G401 (cell line): ENCODE measurements around the gene SMARCD2. TPM values are rescaled to one million over a fixed set of nuclear protein-coding genes. Genes with fewer than 3 reads are reported as not detected.
A peak's percentile ranks its signal among the peaks of the same experiment; 100 is the strongest.
"Not testable (repeated sequence)": the region's sequence is repeated elsewhere in the genome, so short reads cannot be mapped to it uniquely, and the experiment has no call there.

Experiments
- DNase-seq: peaks from one replicate; pipeline ENCODE4 v3.0.0-alpha.2; 2015; ENCODE audit warnings: low spot score
- in situ Hi-C: cut with HindIII; loops from 2 replicates; pipeline ENCODE4 v1.10.0; 2016; ENCODE audit warnings: low sequenced_read_pairs, mixed read lengths
- total RNA-seq: library from RNA; depleted of rRNA; stranded (reverse); fragments of >200 nt; shearing (Covaris generic); gene quantifications from 2 replicates; pipeline ENCODE4 v1.2.3, GENCODE V29; 2014

SMARCD2 gene
- total RNA-seq, 1 experiment from 2014 or later = 128 TPM

- in situ Hi-C loops = no loop called here
- DNase-seq = no peak
Observed at GRCh38 chr17:63855185-63855584, 12.7 kb upstream of the SMARCD2 start.

- in situ Hi-C loops = no loop called here
- DNase-seq = no peak
Observed at GRCh38 chr17:63854709-63855108, 12.2 kb upstream of the SMARCD2 start.

GRCh38 chr17:63853260-63853659 is 10.8 kb upstream of the SMARCD2 start:
- in situ Hi-C loops = no loop called here

GRCh38 chr17:63850401-63850800 is 7.9 kb upstream of the SMARCD2 start:
- no peak for DNase-seq
- in situ Hi-C loops = no loop called here

More at GRCh38 chr17:63853260-63853659, 10.8 kb upstream of the SMARCD2 start:
- DNase-seq = no peak

GRCh38 chr17:63848834-63849689 is 6.6 kb upstream of the SMARCD2 start:
- in situ Hi-C loops = no loop called here
- DNase-seq = peak; percentile 86

- DNase-seq = no peak
- in situ Hi-C loops = no loop called here
Observed at GRCh38 chr17:63847525-63848249, 5.2 kb upstream of the SMARCD2 start.

GRCh38 chr17:63845509-63845908 is 3.0 kb upstream of the SMARCD2 start:
- DNase-seq = no peak
- in situ Hi-C loops = no loop called here

- in situ Hi-C loops = no loop called here
- no peak for DNase-seq
Observed at GRCh38 chr17:63843910-63844677, 1.6 kb upstream of the SMARCD2 start.

GRCh38 chr17:63843387-63843888 is 953 bp upstream of the SMARCD2 start:
- peak; percentile 35 for DNase-seq
- in situ Hi-C loops = not testable (repeated sequence)

GRCh38 chr17:63842173-63842539 is 329 bp downstream of the SMARCD2 start:
- in situ Hi-C loops = no loop called here
- no peak for DNase-seq

GRCh38 chr17:63841350-63842172 is 924 bp downstream of the SMARCD2 start:
- peak; percentile 78 for DNase-seq
- in situ Hi-C loops = no loop called here

- in situ Hi-C loops = no loop called here
- peak; percentile 44 for DNase-seq
Observed at GRCh38 chr17:63840591-63841349, 1.7 kb downstream of the SMARCD2 start.

- peak; percentile 98 for DNase-seq
Observed at GRCh38 chr17:63838631-63839171, 3.8 kb downstream of the SMARCD2 start.

GRCh38 chr17:63837962-63838600 is 4.4 kb downstream of the SMARCD2 start:
- in situ Hi-C loops = no loop called here
- peak; percentile 56 for DNase-seq

More at GRCh38 chr17:63838631-63839171, 3.8 kb downstream of the SMARCD2 start:
- in situ Hi-C loops = no loop called here

GRCh38 chr17:63837480-63837879 is 5.0 kb downstream of the SMARCD2 start:
- DNase-seq = peak; percentile 36
- in situ Hi-C loops = no loop called here

GRCh38 chr17:63836811-63837210 is 5.7 kb downstream of the SMARCD2 start:
- in situ Hi-C loops = no loop called here

GRCh38 chr17:63835167-63835720 is 7.2 kb downstream of the SMARCD2 start:
- DNase-seq = no peak
- in situ Hi-C loops = no loop called here

More at GRCh38 chr17:63836811-63837210, 5.7 kb downstream of the SMARCD2 start:
- peak; percentile 16 for DNase-seq
